HG03103 (cell line): ENCODE results near the gene CPM.

Experiments used
- ATAC-seq: cut with Tn5 transposase; IDR thresholded peaks from one replicate; pipeline ENCODE4 v1.9.1; 2021; ENCODE audit warnings: low read depth; ENCODE audit not compliant: unreplicated experiment

CPM gene

GRCh38 chr12:68932961-68933893, at the start of gene CPM:
TSS of gene CPM (minus strand) at chr12:68933171. CDS start at chr12:68932837, 334 bp downstream.
- peak; percentile 95 for ATAC-seq

- no peak for ATAC-seq
Measured at GRCh38 chr12:68981516-68981915, 48.5 kb upstream of the CPM start.

GRCh38 chr12:68980476-68981212, 47.7 kb upstream of the CPM start:
- no peak for ATAC-seq

- no peak for ATAC-seq
Measured at GRCh38 chr12:68978678-68979077, 45.7 kb upstream of the CPM start.

GRCh38 chr12:68977909-68978610, 45.1 kb upstream of the CPM start:
- no peak for ATAC-seq

GRCh38 chr12:68977335-68977734, 44.4 kb upstream of the CPM start:
- ATAC-seq, result no peak

- no peak for ATAC-seq
Measured at GRCh38 chr12:68976395-68976841, 43.4 kb upstream of the CPM start.

GRCh38 chr12:68975811-68976210, 42.8 kb upstream of the CPM start:
- ATAC-seq, result no peak

GRCh38 chr12:68972595-68972994, 39.6 kb upstream of the CPM start:
- no peak for ATAC-seq

- no peak for ATAC-seq
Measured at GRCh38 chr12:68971404-68971803, 38.4 kb upstream of the CPM start.

GRCh38 chr12:68970951-68971350, 38.0 kb upstream of the CPM start:
- ATAC-seq, result no peak

GRCh38 chr12:68970306-68970705, 37.3 kb upstream of the CPM start:
- no peak for ATAC-seq

GRCh38 chr12:68967046-68967445, 34.1 kb upstream of the CPM start:
- ATAC-seq, result no peak

- no peak for ATAC-seq
Measured at GRCh38 chr12:68963856-68964745, 31.1 kb upstream of the CPM start.

- no peak for ATAC-seq
Measured at GRCh38 chr12:68962877-68963855, 30.2 kb upstream of the CPM start.

- no peak for ATAC-seq
Measured at GRCh38 chr12:68959891-68960464, 27.0 kb upstream of the CPM start.

- ATAC-seq, result no peak
Measured at GRCh38 chr12:68959143-68959858, 26.3 kb upstream of the CPM start.

GRCh38 chr12:68958322-68958721, 25.4 kb upstream of the CPM start:
- ATAC-seq, result peak; percentile 96
